AG10803 (cell line): ENCODE data around the gene RAMAC.
A peak's percentile ranks its signal among the peaks of the same experiment; 100 is the strongest.
"Not testable (repeated sequence)": the region's sequence is repeated elsewhere in the genome, so short reads cannot be mapped to it uniquely, and the experiment has no call there.

Experiments
- DNase-seq: peaks from one replicate; pipeline ENCODE4 v3.0.0; 2010; ENCODE audit warnings: low read depth
- H3K4me3 ChIP-seq: 2 replicates; pipeline ENCODE4 v1.5.1; 2011; ENCODE audit warnings: mild to moderate bottlenecking, low read length, control low read depth
- TF ChIP-seq, protein P1 (sequence below): conservative IDR thresholded peaks from 2 replicates; pipeline ENCODE4 v1.5.1; 2011; ENCODE audit warnings: mild to moderate bottlenecking, low read length, control low read depth, inconsistent platforms

RAMAC gene

DNA sequence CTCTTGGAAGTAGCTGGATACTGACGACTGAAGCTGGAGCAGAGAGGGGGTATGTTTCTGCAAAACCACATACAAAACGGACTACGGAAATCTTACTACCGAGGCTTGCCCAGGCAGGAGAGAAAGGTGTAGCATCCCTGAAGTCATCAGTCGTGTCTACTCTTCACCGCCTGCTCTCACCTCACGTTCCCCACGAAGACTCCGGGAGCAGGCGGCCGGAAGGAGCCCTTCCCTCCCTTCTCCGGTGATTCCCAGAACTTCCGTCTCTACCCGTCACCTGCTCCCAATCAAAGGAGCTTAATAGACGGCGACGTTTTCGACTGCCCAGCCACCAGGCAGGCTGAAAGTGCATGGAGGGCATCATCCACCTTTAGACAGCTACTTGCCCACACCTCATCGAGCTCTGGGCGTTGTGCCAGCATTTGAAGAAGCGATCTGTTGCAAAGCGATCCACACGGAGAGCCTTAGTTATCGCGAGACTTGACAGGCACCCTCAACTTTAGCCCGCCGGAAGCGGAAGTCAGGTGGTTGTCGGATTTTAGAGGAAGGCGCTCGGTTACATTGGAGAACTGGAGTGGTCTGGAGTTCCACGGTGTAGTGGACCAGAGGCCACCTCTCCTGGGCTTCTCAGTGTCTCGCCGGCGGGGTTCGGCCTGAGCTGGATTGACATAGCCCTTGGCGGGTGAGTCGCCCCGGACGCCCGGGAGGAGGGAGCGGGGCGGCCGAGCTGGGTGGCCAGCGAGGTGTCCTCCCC is at the start of gene RAMAC:
RAMAC (plus strand) TSS at position 523 of the 754 bp plus-strand sequence. CDS start 2,809 bp downstream, outside the sequence.
- TF ChIP-seq, protein P1, sequence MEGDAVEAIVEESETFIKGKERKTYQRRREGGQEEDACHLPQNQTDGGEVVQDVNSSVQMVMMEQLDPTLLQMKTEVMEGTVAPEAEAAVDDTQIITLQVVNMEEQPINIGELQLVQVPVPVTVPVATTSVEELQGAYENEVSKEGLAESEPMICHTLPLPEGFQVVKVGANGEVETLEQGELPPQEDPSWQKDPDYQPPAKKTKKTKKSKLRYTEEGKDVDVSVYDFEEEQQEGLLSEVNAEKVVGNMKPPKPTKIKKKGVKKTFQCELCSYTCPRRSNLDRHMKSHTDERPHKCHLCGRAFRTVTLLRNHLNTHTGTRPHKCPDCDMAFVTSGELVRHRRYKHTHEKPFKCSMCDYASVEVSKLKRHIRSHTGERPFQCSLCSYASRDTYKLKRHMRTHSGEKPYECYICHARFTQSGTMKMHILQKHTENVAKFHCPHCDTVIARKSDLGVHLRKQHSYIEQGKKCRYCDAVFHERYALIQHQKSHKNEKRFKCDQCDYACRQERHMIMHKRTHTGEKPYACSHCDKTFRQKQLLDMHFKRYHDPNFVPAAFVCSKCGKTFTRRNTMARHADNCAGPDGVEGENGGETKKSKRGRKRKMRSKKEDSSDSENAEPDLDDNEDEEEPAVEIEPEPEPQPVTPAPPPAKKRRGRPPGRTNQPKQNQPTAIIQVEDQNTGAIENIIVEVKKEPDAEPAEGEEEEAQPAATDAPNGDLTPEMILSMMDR: no peak
- DNase-seq: peak; percentile 95
- H3K4me3 ChIP-seq: peak within 1 kb of the TSS; percentile 100

DNA sequence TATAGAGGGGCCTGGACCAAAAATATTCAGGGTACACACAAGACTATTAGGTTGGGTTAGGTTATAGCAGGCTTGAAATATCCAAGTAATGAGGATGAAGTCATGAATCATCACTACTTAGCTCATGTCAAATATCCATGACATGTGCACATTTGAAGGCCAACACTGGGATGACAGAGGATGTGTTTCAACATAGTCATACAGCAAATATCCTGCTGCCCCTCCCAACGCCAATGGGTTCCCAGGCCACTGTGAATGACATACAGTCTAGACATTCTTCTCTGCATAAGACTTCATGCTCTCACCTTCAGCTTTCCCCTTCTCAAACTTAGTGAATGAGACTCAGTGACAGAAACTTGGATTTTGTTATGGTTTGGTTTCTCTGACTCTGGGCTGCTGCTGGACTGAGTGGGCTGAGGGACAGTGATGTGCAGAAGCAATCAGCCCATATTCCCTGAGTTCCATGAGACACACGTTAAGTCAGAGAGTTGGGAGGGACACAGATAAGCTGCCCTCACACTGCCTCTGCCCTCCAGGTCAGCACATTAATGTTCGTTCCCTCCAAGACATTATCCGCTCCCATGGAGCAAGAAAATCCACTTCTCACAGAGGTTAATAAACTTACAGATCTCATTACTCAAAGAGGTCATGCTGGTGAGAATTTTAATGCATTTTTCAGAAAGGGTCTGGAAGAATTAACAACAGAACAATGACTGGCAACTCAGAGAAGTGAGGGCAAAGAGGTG is 48.9 kb upstream of the RAMAC start:
- TF ChIP-seq, protein P1: no peak
- peak; percentile 73 for DNase-seq
- H3K4me3 ChIP-seq: no peak overlapping the region

DNA sequence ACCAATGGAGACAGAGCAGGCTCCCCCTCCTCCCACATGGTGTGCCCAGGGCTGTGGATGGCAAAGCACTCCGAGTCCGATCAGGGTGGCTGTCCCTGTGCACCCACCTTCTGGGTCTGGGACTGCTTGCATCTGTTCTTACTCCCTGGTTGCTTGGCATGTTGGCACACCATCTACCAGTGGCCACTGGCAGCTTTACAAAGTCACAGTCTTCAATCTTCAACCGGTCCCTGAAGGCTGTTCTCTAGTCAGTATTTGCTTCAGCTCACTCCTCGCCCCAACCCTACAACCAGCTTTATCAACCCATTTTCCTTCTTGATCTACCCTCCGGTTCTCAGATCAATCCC is 48.3 kb upstream of the RAMAC start:
- TF ChIP-seq, protein P1: no peak
- no peak for DNase-seq

DNA sequence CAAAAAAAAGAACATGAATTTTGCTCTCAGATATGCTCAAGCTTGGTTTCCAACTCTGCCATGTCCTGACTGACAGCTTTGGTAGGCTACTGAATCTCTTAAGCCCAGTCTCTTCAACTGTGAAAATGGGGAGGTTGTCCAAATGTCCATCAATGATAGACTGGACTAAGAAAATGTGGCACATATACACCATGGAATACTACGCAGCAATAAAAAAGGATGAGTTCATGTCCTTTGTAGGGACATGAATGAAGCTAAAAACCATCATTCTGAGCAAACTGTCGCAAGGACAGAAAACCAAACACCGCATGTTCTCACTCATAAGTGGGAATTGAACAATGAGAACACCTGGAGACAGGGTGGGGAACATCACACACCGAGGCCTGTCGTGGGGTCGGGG is 46.3 kb upstream of the RAMAC start:
- not testable (repeated sequence) for DNase-seq, H3K4me3 ChIP-seq

More for the DNA sequence above, 48.3 kb upstream of the RAMAC start:
- H3K4me3 ChIP-seq: no peak overlapping the region

DNA sequence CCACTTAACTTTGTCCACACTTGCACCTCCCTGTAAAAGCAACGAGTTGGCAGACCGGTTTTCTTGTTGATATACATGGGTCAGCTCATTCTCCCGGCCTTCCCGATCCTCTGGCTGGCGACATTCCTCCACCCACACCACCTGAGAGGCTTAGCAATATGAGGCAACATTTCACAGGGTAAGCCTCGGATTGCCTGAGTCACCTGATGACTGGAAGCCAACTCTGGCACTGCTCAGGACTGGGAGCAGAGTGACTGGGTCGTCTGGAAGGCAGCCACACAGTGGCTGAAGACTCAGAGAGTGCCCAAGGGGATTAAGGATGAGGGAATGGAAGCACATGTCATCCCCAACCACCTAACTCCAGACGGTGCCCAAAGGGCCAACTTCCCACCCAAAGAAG is 43.3 kb upstream of the RAMAC start:
- peak; percentile 67 for DNase-seq
- TF ChIP-seq, protein P1: no peak
- H3K4me3 ChIP-seq: no peak overlapping the region

DNA sequence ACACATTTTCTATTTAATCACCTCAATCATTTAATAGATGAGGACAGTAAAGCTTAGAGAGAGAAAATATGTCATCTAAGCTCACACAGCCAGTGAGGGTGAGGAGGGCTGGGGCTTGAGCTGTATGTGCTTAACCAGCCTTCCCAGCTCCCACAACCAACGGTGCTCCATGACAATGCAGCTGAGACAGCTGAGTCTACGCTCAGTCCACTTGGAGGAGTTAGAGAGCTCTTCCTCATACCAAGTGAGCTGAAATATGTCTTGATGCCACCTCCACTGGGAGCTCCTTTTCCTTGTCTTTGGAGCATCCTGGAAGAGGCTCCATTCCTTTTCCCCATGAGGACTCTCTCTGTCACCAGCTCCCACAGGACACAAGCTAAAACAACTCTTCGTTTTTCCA is 42.8 kb upstream of the RAMAC start:
- DNase-seq: peak; percentile 6
- TF ChIP-seq, protein P1: no peak
- no peak overlapping the region for H3K4me3 ChIP-seq

DNA sequence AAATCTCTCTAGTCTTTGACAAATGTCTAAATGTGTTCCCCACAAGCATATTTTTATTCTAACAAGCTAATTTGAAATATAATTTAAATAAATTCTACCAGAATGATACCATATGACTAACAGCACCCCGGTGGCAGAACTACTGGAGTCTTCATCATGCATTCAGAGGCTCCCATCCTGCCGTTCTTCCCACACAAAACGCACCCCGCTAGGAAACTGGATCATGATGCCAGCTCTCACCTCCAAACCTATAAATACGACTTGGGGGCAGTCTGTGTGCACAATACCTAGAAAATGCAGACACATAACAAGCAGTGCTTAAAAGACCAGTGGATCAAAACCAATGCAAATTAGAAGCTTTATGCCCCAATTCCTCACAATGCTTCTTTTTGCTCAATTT is 42.0 kb upstream of the RAMAC start:
- no peak overlapping the region for H3K4me3 ChIP-seq
- TF ChIP-seq, protein P1: no peak
- no peak for DNase-seq
